C4-2B (cell line): ENCODE results near the gene AGAP1.

ENCODE experiments used
- ZFX ChIP-seq: fragments of 450-650 bp; IDR thresholded peaks from 2 replicates; pipeline ENCODE4 v1.6.1; 2017
- TF ChIP-seq, protein P1 (sequence below): fragments of 450-650 bp; conservative IDR thresholded peaks from 2 replicates; pipeline ENCODE4 v1.5.1; 2017; ENCODE audit warnings: mild to moderate bottlenecking

DNA sequence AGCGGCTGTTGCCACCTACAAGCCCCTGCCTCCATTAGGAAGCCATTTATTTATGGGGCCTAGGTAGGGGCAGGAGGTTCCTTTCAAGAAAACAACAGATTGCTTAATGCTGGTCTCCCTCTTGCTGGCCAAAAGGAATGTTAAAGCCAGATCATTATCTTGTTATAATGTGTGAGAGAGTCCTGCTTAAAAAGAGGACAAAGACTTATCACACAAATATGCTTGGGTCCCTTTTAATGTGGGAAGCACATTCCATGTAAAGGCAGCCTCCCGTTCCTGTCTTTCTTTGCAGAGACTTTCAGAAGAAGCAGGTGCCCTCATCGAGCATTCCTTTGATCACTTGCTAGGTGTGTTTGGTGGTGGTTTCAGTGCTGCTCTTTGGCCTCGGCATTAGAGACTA lies 76.4 kb downstream of the AGAP1 start:
- TF ChIP-seq, protein P1, sequence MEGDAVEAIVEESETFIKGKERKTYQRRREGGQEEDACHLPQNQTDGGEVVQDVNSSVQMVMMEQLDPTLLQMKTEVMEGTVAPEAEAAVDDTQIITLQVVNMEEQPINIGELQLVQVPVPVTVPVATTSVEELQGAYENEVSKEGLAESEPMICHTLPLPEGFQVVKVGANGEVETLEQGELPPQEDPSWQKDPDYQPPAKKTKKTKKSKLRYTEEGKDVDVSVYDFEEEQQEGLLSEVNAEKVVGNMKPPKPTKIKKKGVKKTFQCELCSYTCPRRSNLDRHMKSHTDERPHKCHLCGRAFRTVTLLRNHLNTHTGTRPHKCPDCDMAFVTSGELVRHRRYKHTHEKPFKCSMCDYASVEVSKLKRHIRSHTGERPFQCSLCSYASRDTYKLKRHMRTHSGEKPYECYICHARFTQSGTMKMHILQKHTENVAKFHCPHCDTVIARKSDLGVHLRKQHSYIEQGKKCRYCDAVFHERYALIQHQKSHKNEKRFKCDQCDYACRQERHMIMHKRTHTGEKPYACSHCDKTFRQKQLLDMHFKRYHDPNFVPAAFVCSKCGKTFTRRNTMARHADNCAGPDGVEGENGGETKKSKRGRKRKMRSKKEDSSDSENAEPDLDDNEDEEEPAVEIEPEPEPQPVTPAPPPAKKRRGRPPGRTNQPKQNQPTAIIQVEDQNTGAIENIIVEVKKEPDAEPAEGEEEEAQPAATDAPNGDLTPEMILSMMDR, result no peak
- TF ChIP-seq ZFX, result no peak
